HepG2 (cell line): ENCODE data around the gene SETD2. TPM values are rescaled to one million over a fixed set of nuclear protein-coding genes. Genes with fewer than 3 reads are reported as not detected.

Source experiments
- ATAD3A ChIP-seq: sonication (generic); formaldehyde crosslinking; IDR thresholded peaks from 2 replicates; pipeline ENCODE4 v1.4.0; 2020; ENCODE audit warnings: missing genetic modification reagents
- ATRX ChIP-seq: sonication (generic); formaldehyde crosslinking; IDR thresholded peaks from 2 replicates; pipeline ENCODE4 v1.4.0; 2020; ENCODE audit warnings: missing genetic modification reagents, borderline replicate concordance
- BCL6 ChIP-seq: IDR thresholded peaks from 2 replicates; pipeline ENCODE4 v1.6.1; 2016; ENCODE audit warnings: missing genetic modification reagents, missing compliant biosample characterization
- BRD4 ChIP-seq: sonication (generic); formaldehyde crosslinking; IDR thresholded peaks from 2 replicates; pipeline ENCODE4 v1.4.0; 2020; ENCODE audit warnings: missing genetic modification reagents
- DR1 ChIP-seq: sonication (generic); formaldehyde crosslinking; IDR thresholded peaks from 2 replicates; pipeline ENCODE4 v1.8.0; 2021; ENCODE audit warnings: mild to moderate bottlenecking, missing genetic modification reagents, inconsistent platforms
- GATAD2A ChIP-seq: IDR thresholded peaks from 2 replicates; pipeline ENCODE4 v1.6.1; 2016
- GLI4 ChIP-seq: sonication (generic); formaldehyde crosslinking; IDR thresholded peaks from 2 replicates; pipeline ENCODE4 v1.5.1; 2020; ENCODE audit warnings: missing genetic modification reagents, mild to moderate bottlenecking, moderate library complexity, borderline replicate concordance
- GMEB1 ChIP-seq: sonication (generic); formaldehyde crosslinking; IDR thresholded peaks from 2 replicates; pipeline ENCODE4 v1.5.1; 2020; ENCODE audit warnings: missing genetic modification reagents, mild to moderate bottlenecking, borderline replicate concordance
- HMG20B ChIP-seq: conservative IDR thresholded peaks from 2 replicates; pipeline ENCODE4 v1.6.1; 2016; ENCODE audit warnings: missing genetic modification reagents, missing compliant biosample characterization
- HNF4A ChIP-seq: sonication (generic); formaldehyde crosslinking; IDR thresholded peaks from 2 replicates; pipeline ENCODE4 v1.4.0; 2020; ENCODE audit warnings: missing genetic modification reagents
- MEIS1 ChIP-seq: sonication (generic); formaldehyde crosslinking; IDR thresholded peaks from 2 replicates; pipeline ENCODE4 v1.9.0; 2021; ENCODE audit warnings: mild to moderate bottlenecking, missing genetic modification reagents, moderate library complexity, borderline replicate concordance
- POLR2G ChIP-seq: fragments of 200-400 bp; formaldehyde crosslinking; IDR thresholded peaks from 2 replicates; pipeline ENCODE4 v1.6.1; 2018; ENCODE audit warnings: mild to moderate bottlenecking, low read depth, low read length, moderate library complexity
- PREB ChIP-seq: sonication (generic); formaldehyde crosslinking; IDR thresholded peaks from 2 replicates; pipeline ENCODE4 v1.4.0; 2020; ENCODE audit warnings: missing genetic modification reagents
- RBAK ChIP-seq: sonication (generic); formaldehyde crosslinking; IDR thresholded peaks from 2 replicates; pipeline ENCODE4 v1.5.1; 2020; ENCODE audit warnings: mild to moderate bottlenecking, missing genetic modification reagents
- REPIN1 ChIP-seq: sonication (generic); formaldehyde crosslinking; IDR thresholded peaks from 2 replicates; pipeline ENCODE4 v1.8.0; 2022; ENCODE audit warnings: missing genetic modification reagents, low read depth, mild to moderate bottlenecking, borderline replicate concordance
- ZFP1 ChIP-seq: IDR thresholded peaks from 2 replicates; pipeline ENCODE4 v1.6.1; 2016
- ZMAT3 ChIP-seq: sonication (generic); formaldehyde crosslinking; conservative IDR thresholded peaks from 2 replicates; pipeline ENCODE4 v1.7.0; 2021; ENCODE audit warnings: missing genetic modification reagents
- ZNF180 ChIP-seq: sonication (generic); formaldehyde crosslinking; IDR thresholded peaks from 2 replicates; pipeline ENCODE4 v1.4.0; 2020; ENCODE audit warnings: low read depth, missing genetic modification reagents, borderline replicate concordance
- ZNF232 ChIP-seq: sonication (generic); formaldehyde crosslinking; IDR thresholded peaks from 2 replicates; pipeline ENCODE4 v1.4.0; 2020; ENCODE audit warnings: missing genetic modification reagents, borderline replicate concordance
- ZNF33A ChIP-seq: sonication (generic); formaldehyde crosslinking; IDR thresholded peaks from 2 replicates; pipeline ENCODE4 v1.5.1; 2020; ENCODE audit warnings: missing genetic modification reagents, mild to moderate bottlenecking, moderate library complexity, borderline replicate concordance
- ZNF558 ChIP-seq: sonication (generic); formaldehyde crosslinking; IDR thresholded peaks from 2 replicates; pipeline ENCODE4 v1.9.0; 2022; ENCODE audit warnings: mild to moderate bottlenecking, missing genetic modification reagents, borderline replicate concordance
- polyA plus RNA-seq, 8 experiments: library from polyadenylated mRNA; depleted of rRNA in 3 of 8; stranded (reverse) in 7 of 8; unstranded in 1 of 8; fragments of >200 nt; fragmentation: Illumina TruSeq in 4 of 8; extraction: Trizol in 4 of 8; gene quantifications; 2 replicates each; pipeline versions ENCODE4 v1.2.1 to v1.2.3, GENCODE V29; 2011 to 2016; ENCODE audit warnings: low read depth in 4 of 8, missing spikeins in 1 of 8, mixed read lengths in 1 of 8; ENCODE audit not compliant: insufficient read depth in 1 of 8
- total RNA-seq, 5 experiments: library from RNA; depleted of rRNA; stranded (reverse); fragments of >200 nt; fragmentation: Illumina TruSeq; extraction: Trizol; gene quantifications; 2 replicates each; pipeline ENCODE4 v1.2.3, GENCODE V29; 2016; ENCODE audit warnings: low read depth in 1 of 5
- TF ChIP-seq, protein P1 (sequence below): sonication (generic); formaldehyde crosslinking; IDR thresholded peaks from 2 replicates; pipeline ENCODE4 v1.8.0; 2023; ENCODE audit warnings: mild to moderate bottlenecking, missing genetic modification reagents
- TF ChIP-seq, protein P2 (sequence below): sonication (generic); formaldehyde crosslinking; IDR thresholded peaks from 2 replicates; pipeline ENCODE4 v1.5.1; 2020; ENCODE audit warnings: mild to moderate bottlenecking, missing genetic modification reagents, moderate library complexity

SETD2 gene
- total and polyA plus RNA-seq, 2 of the 13 experiments (the other 11 are each of a cell fraction or from before 2014, with no cell fraction given) = 14.2 to 24.2 TPM

- TF ChIP-seq RBAK (CRISPR knock-in tag) (no peak), HNF4A (CRISPR knock-in tag) (peak; percentile 23; the same call in 1 of the 2 replicates), ZMAT3 (CRISPR knock-in tag) (peak; percentile 31; the same call in 1 of the 2 replicates), ZFP1 (CRISPR knock-in tag) (peak; percentile 76; the same call in 1 of the 2 replicates), ATAD3A (CRISPR knock-in tag) (no peak), DR1 (CRISPR knock-in tag) (peak; percentile 63; the same call in 1 of the 2 replicates), ZNF558 (CRISPR knock-in tag) (0 out of 2 replicates have a peak, but pooled peaks have one; percentile 40), ZNF232 (CRISPR knock-in tag) (no peak), ATRX (no peak), PREB (CRISPR knock-in tag) (no peak), GLI4 (CRISPR knock-in tag) (no peak; the same call in 1 of the 2 replicates), BRD4 (CRISPR knock-in tag) (peak; percentile 67; the same call in 1 of the 2 replicates), ZNF180 (CRISPR knock-in tag) (no peak), MEIS1 (CRISPR knock-in tag) (peak; percentile 35; the same call in 1 of the 2 replicates), REPIN1 (CRISPR knock-in tag) (peak; percentile 47; the same call in 1 of the 2 replicates), POLR2G (peak; percentile 95), GMEB1 (peak; percentile 68; the same call in 1 of the 2 replicates), BCL6 (CRISPR knock-in tag) (peak; percentile 46), GATAD2A (peak; percentile 83), HMG20B (CRISPR knock-in tag) (peak; percentile 34; the same call in 1 of the 2 replicates), ZNF33A (CRISPR knock-in tag) (no peak)
- TF ChIP-seq, protein P1, sequence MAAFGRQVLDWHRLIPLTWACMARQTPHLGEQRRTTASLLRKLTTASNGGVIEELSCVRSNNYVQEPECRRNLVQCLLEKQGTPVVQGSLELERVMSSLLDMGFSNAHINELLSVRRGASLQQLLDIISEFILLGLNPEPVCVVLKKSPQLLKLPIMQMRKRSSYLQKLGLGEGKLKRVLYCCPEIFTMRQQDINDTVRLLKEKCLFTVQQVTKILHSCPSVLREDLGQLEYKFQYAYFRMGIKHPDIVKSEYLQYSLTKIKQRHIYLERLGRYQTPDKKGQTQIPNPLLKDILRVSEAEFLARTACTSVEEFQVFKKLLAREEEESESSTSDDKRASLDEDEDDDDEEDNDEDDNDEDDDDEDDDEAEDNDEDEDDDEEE (CRISPR knock-in tag) = peak; percentile 94; the same call in 1 of the 2 replicates
- TF ChIP-seq, protein P2, sequence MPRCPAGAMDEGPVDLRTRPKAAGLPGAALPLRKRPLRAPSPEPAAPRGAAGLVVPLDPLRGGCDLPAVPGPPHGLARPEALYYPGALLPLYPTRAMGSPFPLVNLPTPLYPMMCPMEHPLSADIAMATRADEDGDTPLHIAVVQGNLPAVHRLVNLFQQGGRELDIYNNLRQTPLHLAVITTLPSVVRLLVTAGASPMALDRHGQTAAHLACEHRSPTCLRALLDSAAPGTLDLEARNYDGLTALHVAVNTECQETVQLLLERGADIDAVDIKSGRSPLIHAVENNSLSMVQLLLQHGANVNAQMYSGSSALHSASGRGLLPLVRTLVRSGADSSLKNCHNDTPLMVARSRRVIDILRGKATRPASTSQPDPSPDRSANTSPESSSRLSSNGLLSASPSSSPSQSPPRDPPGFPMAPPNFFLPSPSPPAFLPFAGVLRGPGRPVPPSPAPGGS (CRISPR knock-in tag) = peak; percentile 38; the same call in 1 of the 2 replicates
Observed at GRCh38 chr3:46976326-46977190, 187.4 kb downstream of the SETD2 start, which contains the start of gene CCDC12 (continued).
